ENCODE measurements around the gene MPND.
A peak's percentile ranks its signal among the peaks of the same experiment; 100 is the strongest.

The MPND gene

GRCh38 chr19:4350111-4350510, 6.7 kb downstream of the MPND start:
- no peak for DNase-seq (ENCODE audit: low read depth)
- H3K4me3 ChIP-seq (ENCODE audit: low read depth, low read length), result no peak overlapping the region
- TF ChIP-seq CTCF (conservative IDR thresholded peaks at IDR 0.05; ENCODE audit: low read depth, low read length), result no peak

- no peak for DNase-seq (ENCODE audit: low read depth)
- TF ChIP-seq CTCF (conservative IDR thresholded peaks at IDR 0.05; ENCODE audit: low read depth, low read length), result no peak
- no peak overlapping the region for H3K4me3 ChIP-seq (ENCODE audit: low read depth, low read length)
These were observed 7.4 kb downstream of the MPND start for GRCh38 chr19:4350726-4351125.

GRCh38 chr19:4352701-4353121, 9.3 kb downstream of the MPND start:
- DNase-seq (ENCODE audit: low read depth), result peak; percentile 81
- peak; percentile 78 for TF ChIP-seq CTCF (conservative IDR thresholded peaks at IDR 0.05; ENCODE audit: low read depth, low read length)
- H3K4me3 ChIP-seq (ENCODE audit: low read depth, low read length), result no peak overlapping the region

- no peak overlapping the region for H3K4me3 ChIP-seq (ENCODE audit: low read depth, low read length)
- no peak for TF ChIP-seq CTCF (conservative IDR thresholded peaks at IDR 0.05; ENCODE audit: low read depth, low read length)
- DNase-seq (ENCODE audit: low read depth), result no peak
These were observed 10.9 kb downstream of the MPND start for GRCh38 chr19:4354282-4354681.

GRCh38 chr19:4354897-4355296, 11.5 kb downstream of the MPND start:
- TF ChIP-seq CTCF (conservative IDR thresholded peaks at IDR 0.05; ENCODE audit: low read depth, low read length), result no peak
- no peak for DNase-seq (ENCODE audit: low read depth)
- no peak overlapping the region for H3K4me3 ChIP-seq (ENCODE audit: low read depth, low read length)

- no peak overlapping the region for H3K4me3 ChIP-seq (ENCODE audit: low read depth, low read length)
- no peak for TF ChIP-seq CTCF (conservative IDR thresholded peaks at IDR 0.05; ENCODE audit: low read depth, low read length)
- DNase-seq (ENCODE audit: low read depth), result no peak
These were observed 13.9 kb downstream of the MPND start for GRCh38 chr19:4357095-4357797.

GRCh38 chr19:4357921-4358326, 14.6 kb downstream of the MPND start:
- H3K4me3 ChIP-seq (ENCODE audit: low read depth, low read length), result no peak overlapping the region
- DNase-seq (ENCODE audit: low read depth), result no peak
- no peak for TF ChIP-seq CTCF (conservative IDR thresholded peaks at IDR 0.05; ENCODE audit: low read depth, low read length)

Measured in choroid plexus epithelial cell (primary cell).